ENCODE results near the gene DDX19B.

GRCh38 chr16:70254180-70254964 lies 44.6 kb upstream of the DDX19B start:
- TF ChIP-seq CTCF (IDR thresholded peaks at IDR 0.05): no peak
- no peak for TF ChIP-seq RAD21 (conservative IDR thresholded peaks at IDR 0.05 in 1 of 2, IDR thresholded peaks at IDR 0.05 in 1 of 2)
- no peak for TF ChIP-seq EP300 (IDR thresholded peaks at IDR 0.05)
- TF ChIP-seq MAFK (IDR thresholded peaks at IDR 0.05; ENCODE audit: partially characterized antibody): no peak
- TF ChIP-seq CHD4 (IDR thresholded peaks at IDR 0.05; ENCODE audit: borderline replicate concordance): no peak
- TF ChIP-seq ESRRA (IDR thresholded peaks at IDR 0.05; ENCODE audit: borderline replicate concordance, low read length): no peak
- TF ChIP-seq RFX5 (IDR thresholded peaks at IDR 0.05): no peak
- TF ChIP-seq USF2 (IDR thresholded peaks at IDR 0.05): no peak
- no peak for TF ChIP-seq REST (IDR thresholded peaks at IDR 0.05)
- TF ChIP-seq CBX8 (IDR thresholded peaks at IDR 0.05): no peak
- no peak for TF ChIP-seq MAZ (IDR thresholded peaks at IDR 0.05; ENCODE audit: borderline replicate concordance, low read depth, low read length)
- no peak for TF ChIP-seq CEBPB (IDR thresholded peaks at IDR 0.05)

Measured in A549 (cell line).